Measurements from ENCODE around the gene IPO7. TPM values are rescaled to one million over a fixed set of nuclear protein-coding genes. Genes with fewer than 3 reads are reported as not detected.

Gene IPO7
- total and polyA plus RNA-seq, 4 donors: 6.4 to 47.1 (median 32.2) TPM

GRCh38 chr11:9377036-9377435, 7.4 kb upstream of the IPO7 start:
- 94% methylated on average over 1 of the region's 1 CpG for WGBS
- Histone ChIP-seq H3K9ac (ENCODE audit: low read depth in 1 of 2, low read length in 2 of 2) (no peak overlapping the region), H3K27ac (ENCODE audit: low read depth in 1 of 2, low read length in 2 of 2) (no peak overlapping the region), H3K9me3 (ENCODE audit: control insufficient read depth in 4 of 4, low read length in 3 of 4) (no peaks in the 10 kb centered on the region), H3K4me1 (ENCODE audit: control insufficient read depth in 4 of 4, insufficient read depth in 4 of 4, low read length in 3 of 4) (no peaks in the 10 kb centered on the region), H3K4me3 (ENCODE audit: low read depth in 1 of 3, low read length in 3 of 3) (no peak overlapping the region), H3K27me3 (ENCODE audit: control insufficient read depth in 4 of 4, insufficient read depth in 4 of 4, low read length in 3 of 4) (no peaks in the 10 kb centered on the region), H3K36me3 (ENCODE audit: control insufficient read depth in 4 of 4, insufficient read depth in 3 of 4, low read depth in 1 of 4, low read length in 3 of 4) (no peaks in the 10 kb centered on the region)
- TF ChIP-seq, protein P1, sequence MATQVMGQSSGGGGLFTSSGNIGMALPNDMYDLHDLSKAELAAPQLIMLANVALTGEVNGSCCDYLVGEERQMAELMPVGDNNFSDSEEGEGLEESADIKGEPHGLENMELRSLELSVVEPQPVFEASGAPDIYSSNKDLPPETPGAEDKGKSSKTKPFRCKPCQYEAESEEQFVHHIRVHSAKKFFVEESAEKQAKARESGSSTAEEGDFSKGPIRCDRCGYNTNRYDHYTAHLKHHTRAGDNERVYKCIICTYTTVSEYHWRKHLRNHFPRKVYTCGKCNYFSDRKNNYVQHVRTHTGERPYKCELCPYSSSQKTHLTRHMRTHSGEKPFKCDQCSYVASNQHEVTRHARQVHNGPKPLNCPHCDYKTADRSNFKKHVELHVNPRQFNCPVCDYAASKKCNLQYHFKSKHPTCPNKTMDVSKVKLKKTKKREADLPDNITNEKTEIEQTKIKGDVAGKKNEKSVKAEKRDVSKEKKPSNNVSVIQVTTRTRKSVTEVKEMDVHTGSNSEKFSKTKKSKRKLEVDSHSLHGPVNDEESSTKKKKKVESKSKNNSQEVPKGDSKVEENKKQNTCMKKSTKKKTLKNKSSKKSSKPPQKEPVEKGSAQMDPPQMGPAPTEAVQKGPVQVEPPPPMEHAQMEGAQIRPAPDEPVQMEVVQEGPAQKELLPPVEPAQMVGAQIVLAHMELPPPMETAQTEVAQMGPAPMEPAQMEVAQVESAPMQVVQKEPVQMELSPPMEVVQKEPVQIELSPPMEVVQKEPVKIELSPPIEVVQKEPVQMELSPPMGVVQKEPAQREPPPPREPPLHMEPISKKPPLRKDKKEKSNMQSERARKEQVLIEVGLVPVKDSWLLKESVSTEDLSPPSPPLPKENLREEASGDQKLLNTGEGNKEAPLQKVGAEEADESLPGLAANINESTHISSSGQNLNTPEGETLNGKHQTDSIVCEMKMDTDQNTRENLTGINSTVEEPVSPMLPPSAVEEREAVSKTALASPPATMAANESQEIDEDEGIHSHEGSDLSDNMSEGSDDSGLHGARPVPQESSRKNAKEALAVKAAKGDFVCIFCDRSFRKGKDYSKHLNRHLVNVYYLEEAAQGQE (IDR thresholded peaks at IDR 0.05): no peak
- no peak for TF ChIP-seq SP1 (IDR thresholded peaks at IDR 0.05)
- no peak for TF ChIP-seq GABPA (IDR thresholded peaks at IDR 0.05 in 1 of 2, conservative IDR thresholded peaks at IDR 0.05 in 1 of 2)
- TF ChIP-seq FOXA1 (IDR thresholded peaks at IDR 0.05): no peak
- TF ChIP-seq RXRA (IDR thresholded peaks at IDR 0.05): no peak
- no peak for TF ChIP-seq TAF1 (conservative IDR thresholded peaks at IDR 0.05)
- TF ChIP-seq, protein P2, sequence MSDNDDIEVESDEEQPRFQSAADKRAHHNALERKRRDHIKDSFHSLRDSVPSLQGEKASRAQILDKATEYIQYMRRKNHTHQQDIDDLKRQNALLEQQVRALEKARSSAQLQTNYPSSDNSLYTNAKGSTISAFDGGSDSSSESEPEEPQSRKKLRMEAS (IDR thresholded peaks at IDR 0.05): no peak
- no peak for TF ChIP-seq ATF3 (IDR thresholded peaks at IDR 0.05)
- TF ChIP-seq FOXA2 (IDR thresholded peaks at IDR 0.05): no peak
- TF ChIP-seq HNF4G (IDR thresholded peaks at IDR 0.05): no peak
- DNase-seq (ENCODE audit: low spot score): no peak

DNA sequence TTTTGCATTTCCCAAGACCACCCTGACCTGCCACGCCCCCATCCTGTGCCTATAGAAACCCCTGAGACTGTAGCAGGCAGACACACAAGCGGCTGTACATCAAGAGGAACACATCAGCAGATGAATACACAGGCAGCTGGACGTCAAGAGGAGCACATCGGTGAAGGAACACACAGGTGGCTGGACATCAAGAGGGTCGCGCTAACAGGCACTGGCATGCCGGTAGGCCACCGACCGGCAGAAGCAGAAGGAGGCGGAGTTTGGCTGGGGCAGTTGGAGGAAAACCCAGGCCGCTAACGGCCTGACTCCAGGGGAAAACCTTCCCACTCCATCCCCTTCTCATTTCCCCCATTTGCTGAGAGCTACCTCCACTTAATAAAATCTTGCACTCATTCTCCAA, 5.4 kb upstream of the IPO7 start:
- Histone ChIP-seq H3K4me3 (ENCODE audit: low read depth in 1 of 3, low read length in 3 of 3) (no peak overlapping the region), H3K36me3 (ENCODE audit: control insufficient read depth in 4 of 4, insufficient read depth in 3 of 4, low read depth in 1 of 4, low read length in 3 of 4) (no peaks in the 10 kb centered on the region), H3K27ac (ENCODE audit: low read depth in 1 of 2, low read length in 2 of 2) (no peak overlapping the region), H3K9ac (ENCODE audit: low read depth in 1 of 2, low read length in 2 of 2) (no peak overlapping the region), H3K9me3 (ENCODE audit: control insufficient read depth in 4 of 4, low read length in 3 of 4) (no peaks in the 10 kb centered on the region), H3K27me3 (ENCODE audit: control insufficient read depth in 4 of 4, insufficient read depth in 4 of 4, low read length in 3 of 4) (no peaks in the 10 kb centered on the region), H3K4me1 (ENCODE audit: control insufficient read depth in 4 of 4, insufficient read depth in 4 of 4, low read length in 3 of 4) (no peaks in the 10 kb centered on the region)
- no peak for DNase-seq (ENCODE audit: low spot score)
- WGBS: 90% methylated on average over 12 of the region's 12 CpGs
- TF ChIP-seq YY1 (IDR thresholded peaks at IDR 0.05) (no peak), RAD21 (IDR thresholded peaks at IDR 0.05) (no peak), EGR1 (IDR thresholded peaks at IDR 0.05; ENCODE audit: low read depth in 2 of 2) (no peak), JUND (IDR thresholded peaks at IDR 0.05) (no peak), FOXA2 (IDR thresholded peaks at IDR 0.05) (no peak), NR2F2 (IDR thresholded peaks at IDR 0.05) (no peak), SP1 (IDR thresholded peaks at IDR 0.05) (no peak), GABPA (IDR thresholded peaks at IDR 0.05 in 1 of 2, conservative IDR thresholded peaks at IDR 0.05 in 1 of 2) (no peak), FOXA1 (IDR thresholded peaks at IDR 0.05) (no peak), TAF1 (conservative IDR thresholded peaks at IDR 0.05) (no peak), HNF4G (IDR thresholded peaks at IDR 0.05) (no peak), CTCF (IDR thresholded peaks at IDR 0.05; ENCODE audit: low read depth, low read length, missing input control) (no peak)
- TF ChIP-seq, protein P2 (IDR thresholded peaks at IDR 0.05): no peak
- TF ChIP-seq, protein P3, sequence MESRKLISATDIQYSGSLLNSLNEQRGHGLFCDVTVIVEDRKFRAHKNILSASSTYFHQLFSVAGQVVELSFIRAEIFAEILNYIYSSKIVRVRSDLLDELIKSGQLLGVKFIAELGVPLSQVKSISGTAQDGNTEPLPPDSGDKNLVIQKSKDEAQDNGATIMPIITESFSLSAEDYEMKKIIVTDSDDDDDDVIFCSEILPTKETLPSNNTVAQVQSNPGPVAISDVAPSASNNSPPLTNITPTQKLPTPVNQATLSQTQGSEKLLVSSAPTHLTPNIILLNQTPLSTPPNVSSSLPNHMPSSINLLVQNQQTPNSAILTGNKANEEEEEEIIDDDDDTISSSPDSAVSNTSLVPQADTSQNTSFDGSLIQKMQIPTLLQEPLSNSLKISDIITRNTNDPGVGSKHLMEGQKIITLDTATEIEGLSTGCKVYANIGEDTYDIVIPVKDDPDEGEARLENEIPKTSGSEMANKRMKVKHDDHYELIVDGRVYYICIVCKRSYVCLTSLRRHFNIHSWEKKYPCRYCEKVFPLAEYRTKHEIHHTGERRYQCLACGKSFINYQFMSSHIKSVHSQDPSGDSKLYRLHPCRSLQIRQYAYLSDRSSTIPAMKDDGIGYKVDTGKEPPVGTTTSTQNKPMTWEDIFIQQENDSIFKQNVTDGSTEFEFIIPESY (IDR thresholded peaks at IDR 0.05): no peak
